Measurements from ENCODE around the gene DNAJC5.

DNA sequence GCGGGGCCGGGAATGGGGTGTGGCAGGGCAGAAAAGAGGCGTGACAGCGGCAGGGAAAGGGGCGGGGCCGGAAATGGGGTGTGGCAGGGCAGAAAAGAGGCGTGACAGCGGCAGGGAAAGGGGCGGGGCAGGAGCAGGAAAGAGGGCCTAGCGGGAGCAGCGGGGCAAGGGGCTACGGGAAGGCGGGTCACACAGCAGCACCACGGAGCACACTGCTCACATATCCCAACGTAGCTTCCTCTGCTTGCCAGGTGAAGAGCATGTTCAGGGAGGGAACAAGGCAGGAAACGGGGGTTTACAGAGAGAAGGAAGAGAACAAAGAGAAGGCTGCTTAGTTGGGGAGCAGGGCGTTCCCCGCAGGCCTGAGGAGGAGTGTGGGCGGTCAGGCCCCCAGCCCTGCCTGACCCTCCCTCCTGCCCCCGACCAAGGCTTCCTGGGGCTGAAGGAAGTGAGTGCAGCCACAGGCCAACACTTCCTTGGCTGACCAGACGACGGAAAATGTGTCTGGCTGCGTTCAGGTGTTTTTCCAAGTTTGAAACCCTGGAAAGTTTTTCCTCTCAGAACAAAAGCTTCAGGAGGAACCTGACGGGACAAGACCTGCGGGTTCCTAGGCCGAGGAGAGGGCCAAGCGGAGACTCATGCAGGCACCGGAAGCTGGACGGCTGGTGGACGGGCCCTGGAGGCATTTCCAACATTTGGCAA is 47.5 kb downstream of the DNAJC5 start:
- TF ChIP-seq CTCF (conservative IDR thresholded peaks at IDR 0.05; ENCODE audit: low read length), result no peak
- TF ChIP-seq EZH2phosphoT487 (IDR thresholded peaks at IDR 0.05; ENCODE audit: borderline replicate concordance), result no peak
